Measurements from ENCODE around the gene MRPS18B.

- TF ChIP-seq RFX5 (IDR thresholded peaks at IDR 0.05; ENCODE audit: low read length), result no peak
- TF ChIP-seq GABPA (IDR thresholded peaks at IDR 0.05; ENCODE audit: low read depth), result no peak
- no peak for TF ChIP-seq RAD21 (IDR thresholded peaks at IDR 0.05; ENCODE audit: low read length)
- no peak for TF ChIP-seq TCF12 (IDR thresholded peaks at IDR 0.05)
- TF ChIP-seq NRF1 (IDR thresholded peaks at IDR 0.05; ENCODE audit: low read depth, low read length), result no peak
- TF ChIP-seq CTCF (IDR thresholded peaks at IDR 0.05), result no peak
- peak; percentile 29; the same call in 1 of the 2 replicates for TF ChIP-seq POLR2AphosphoS5 (IDR thresholded peaks at IDR 0.05; ENCODE audit: low read depth, low read length)
- no peak for TF ChIP-seq SMC3 (IDR thresholded peaks at IDR 0.05; ENCODE audit: low read depth, low read length)
- TF ChIP-seq IRF3 (IDR thresholded peaks at IDR 0.05; ENCODE audit: low read depth, low read length), result no peak
- TF ChIP-seq NFIC (IDR thresholded peaks at IDR 0.05; ENCODE audit: borderline replicate concordance), result 0 out of 2 replicates have a peak, but pooled peaks have one; percentile 7
Measured at GRCh38 chr6:30600451-30600961, 17.1 kb upstream of the MRPS18B start.

All from SK-N-SH (cell line).